Anterior cingulate cortex (tissue), 58 donors: ENCODE measurements around the gene ZNF25.
"Not testable (repeated sequence)": the region's sequence is repeated elsewhere in the genome, so short reads cannot be mapped to it uniquely, and the experiment has no call there.

ENCODE experiments used
- DNase-seq, 58 donors: peaks; one replicate each; lab custom pipeline; 2025; lab: John Stamatoyannopoulos, UW

The ZNF25 gene

DNA sequence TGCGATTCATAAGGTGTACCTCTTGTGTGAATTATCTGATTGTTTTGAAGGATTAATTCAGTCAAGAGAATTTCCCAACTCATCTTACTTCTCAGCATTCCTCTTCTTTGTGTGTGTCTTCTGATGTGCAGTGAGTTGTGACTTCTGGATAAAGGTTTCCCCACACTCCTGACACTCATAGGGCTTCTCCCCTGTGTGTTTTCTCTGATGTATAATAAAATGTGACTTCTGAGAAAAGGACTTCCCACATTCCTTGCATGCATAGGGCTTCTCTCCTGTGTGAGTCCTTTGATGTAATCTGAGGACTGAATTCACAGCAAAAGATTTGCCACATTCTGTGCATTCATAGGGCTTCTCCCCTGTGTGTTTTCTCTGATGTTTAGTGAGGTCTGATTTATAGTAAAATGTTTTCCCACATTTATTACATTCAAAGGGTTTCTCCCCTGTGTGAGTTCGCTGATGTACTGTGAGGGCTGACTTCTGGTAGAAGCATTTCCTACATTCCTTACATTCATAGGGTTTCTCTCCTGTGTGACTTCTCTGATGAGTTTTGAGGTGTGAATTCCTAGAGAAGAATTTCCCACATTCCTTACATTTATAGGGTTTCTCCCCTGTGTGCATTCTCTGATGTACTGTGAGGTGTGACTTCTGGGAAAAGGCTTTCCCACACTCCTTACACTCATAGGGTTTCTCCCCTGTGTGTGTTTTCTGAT lies 24.2 kb downstream of the ZNF25 start:
- no peak for DNase-seq

DNA sequence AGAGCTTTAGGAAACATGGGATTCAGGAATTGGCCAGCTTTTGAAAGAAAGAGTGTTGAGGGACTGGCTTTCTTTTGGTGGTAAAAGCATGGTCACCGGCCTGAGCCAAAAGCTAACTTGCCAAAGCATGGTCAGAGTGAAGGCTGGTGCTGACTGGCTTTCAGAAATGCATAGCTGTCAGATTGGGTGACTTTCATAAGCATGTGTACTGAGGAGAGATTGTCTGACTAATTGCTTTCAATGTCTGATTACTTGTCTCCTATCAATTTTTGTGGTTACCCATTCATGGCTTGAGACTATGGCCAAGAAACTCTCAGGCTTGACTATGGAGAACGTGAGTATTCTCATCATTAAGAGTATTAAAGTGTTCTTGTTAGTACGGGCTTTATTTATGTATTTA lies 28.2 kb downstream of the ZNF25 start:
- no peak for DNase-seq

DNA sequence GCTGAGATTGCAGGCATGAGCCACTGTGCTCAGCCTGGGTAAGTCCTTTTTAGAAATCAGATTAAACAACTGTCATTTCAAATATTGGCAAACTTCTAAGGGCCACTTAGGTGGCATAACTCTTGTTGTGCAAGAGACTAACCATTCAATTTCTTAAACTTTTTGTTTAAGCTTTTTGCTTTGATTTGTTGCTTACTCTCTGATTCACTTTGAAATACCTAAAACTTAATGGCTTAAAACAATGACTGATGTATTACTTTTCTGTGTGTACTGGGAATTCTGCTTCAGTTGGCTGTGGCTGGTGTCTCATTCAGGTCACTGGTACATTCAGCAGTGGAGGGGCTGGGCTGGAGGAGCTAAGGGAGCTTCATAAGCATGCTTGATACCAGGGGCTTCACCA lies 28.9 kb downstream of the ZNF25 start:
- no peak for DNase-seq

DNA sequence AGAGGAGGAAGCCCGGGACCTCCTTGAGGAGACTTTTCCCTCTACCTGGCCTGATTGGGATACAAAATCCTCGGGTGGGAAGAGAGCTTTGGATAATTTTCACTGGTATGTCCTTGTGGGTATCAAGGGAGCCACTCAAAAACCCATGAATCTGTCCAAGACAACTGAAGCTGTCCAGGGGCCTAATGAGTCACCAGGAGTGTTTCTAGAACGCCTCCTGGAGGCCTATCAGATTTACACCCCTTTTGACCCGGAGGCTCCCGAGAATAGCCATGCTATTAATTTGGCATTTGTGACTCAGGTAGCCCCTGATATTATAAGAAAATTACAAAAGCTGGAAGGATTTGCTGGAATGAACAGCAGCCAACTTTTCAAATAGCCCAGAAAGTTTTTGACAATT lies 38.6 kb downstream of the ZNF25 start:
- DNase-seq = no peak

DNA sequence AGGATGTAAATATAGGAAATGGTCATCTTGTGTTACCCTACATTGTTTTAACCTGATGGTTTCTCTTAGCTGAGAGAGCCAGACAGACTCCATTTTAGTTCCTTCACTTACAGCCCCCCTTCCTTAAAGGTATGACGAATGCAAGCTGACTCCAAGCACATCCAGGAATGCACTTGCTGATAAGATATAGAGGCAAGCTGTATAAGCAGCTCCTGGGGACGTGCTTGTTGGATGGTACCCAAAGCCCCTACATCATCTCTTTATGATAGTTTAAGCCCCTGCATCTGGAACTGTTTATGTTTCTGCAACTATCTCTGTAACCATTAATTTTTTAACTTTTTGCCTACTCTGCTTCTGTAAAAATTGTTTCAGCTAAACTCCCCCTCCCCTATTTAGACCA lies 41.7 kb downstream of the ZNF25 start:
- DNase-seq = no peak

DNA sequence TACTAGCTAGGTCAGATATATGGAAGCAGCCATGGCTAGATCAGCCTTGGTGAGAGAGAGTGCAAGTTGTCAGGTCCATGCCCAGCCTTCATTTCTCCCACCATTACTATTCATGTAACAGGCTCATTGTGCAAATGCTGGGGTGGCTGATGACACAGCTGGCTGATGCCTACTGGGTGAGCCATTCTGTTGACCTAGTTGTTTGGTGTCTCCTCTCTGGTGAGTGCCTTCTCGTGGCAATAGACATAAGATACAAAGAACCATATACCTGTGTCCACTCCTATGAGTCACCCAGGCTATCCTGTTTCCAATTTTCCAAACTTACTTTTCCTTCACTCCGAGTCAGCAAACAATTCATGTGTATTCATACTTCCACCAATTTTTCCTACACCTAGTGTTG lies 46.0 kb downstream of the ZNF25 start:
- no peak for DNase-seq

DNA sequence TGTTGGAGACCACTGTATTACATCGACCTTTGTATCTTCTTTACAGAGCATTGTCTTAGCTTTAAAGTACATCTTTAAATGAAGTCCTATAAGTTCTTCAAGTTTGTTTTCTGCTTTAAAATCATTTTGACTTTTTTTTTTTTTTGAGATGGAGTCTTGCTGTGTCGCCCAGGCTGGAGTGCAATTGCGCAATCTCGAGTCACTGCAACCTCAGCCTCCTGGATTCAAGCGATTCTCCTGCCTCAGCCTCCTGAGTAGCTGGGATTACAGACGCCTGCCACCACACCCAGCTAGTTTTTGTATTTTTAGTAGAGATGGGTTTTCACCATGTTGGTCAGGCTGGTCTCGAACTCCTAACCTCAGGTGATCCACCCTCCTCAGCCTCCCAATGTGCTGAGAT lies 68.3 kb downstream of the ZNF25 start:
- DNase-seq = not testable (repeated sequence)

DNA sequence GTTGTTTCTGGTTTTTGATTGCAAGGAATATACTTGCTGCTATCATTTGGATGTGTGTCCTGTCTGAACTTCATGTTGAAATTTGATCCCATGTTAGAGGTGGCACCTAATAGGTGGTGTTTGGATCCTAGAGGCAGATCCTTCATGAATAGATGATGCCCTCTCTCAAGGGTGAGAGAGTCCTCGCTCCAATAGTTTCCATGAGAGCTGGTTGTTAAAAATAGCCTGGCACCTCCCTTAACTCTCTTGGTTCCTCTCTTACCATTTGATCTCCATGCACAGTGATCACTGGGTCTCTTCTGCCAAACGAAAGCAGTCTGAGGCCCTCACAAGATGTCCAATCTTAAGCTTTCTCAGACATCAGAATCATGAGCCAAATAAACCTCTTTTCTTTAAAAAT lies 70.1 kb downstream of the ZNF25 start:
- DNase-seq = no peak
